ENCODE measurements around the gene MED13L.
"Not testable (repeated sequence)": the region's sequence is repeated elsewhere in the genome, so short reads cannot be mapped to it uniquely, and the experiment has no call there.

Gene MED13L

DNA sequence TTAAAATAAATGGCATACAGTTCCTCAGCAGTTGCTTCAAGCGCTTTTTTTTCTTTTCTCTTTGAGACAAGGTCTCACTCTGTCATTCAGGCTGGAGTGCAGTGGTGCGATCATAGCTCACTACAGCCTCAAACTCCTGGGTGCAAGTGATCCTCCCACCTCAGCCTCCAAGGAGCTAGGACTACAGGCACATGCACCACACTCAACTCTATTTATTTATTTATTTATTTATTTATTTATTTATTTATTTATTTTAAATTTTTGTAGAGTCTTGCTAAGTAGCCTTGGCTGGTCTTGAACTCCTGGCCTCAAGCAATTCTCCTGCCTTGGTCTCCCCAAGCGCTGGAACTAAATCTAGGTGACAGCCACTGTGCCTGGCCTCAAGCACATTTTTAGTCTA is 132.0 kb downstream of the MED13L start:
- no peak for DNase-seq

DNA sequence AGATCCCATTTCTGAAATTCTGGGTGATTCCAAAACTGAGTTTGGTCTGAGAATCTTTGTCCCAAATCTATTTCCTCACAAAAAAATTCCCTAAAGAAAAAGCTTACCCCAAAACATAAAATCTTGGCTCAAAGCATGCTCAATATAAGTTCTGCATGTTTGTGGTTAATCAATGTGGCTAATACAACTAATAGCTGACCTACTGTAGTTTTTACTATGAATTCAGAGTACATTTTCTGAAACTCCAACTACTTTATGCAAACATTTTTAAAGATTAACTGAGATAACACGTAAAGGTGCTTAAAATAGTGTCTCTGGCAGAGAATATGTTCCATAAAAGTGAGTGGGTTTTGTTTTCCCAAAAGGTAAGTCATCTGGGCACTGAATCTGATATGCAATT is 133.1 kb downstream of the MED13L start:
- DNase-seq, result no peak

DNA sequence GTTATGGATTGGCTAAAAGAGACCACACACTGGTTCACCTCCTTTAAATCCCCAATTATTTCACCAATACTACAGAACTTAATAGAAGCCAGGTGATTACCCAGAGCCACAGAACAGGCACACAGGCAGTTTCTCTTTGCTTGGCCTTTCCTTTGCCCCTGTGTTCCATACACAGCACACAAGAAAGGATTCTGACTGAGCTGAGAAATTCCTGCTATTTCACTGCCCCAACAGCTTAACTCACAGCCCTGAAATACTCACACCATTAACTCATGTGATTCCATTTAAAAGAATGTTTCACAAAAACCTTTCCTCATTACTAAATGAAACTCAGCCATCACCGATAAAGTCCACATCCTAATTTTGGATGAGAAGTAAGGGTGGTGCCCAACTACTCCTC is 133.6 kb downstream of the MED13L start:
- DNase-seq, result no peak

DNA sequence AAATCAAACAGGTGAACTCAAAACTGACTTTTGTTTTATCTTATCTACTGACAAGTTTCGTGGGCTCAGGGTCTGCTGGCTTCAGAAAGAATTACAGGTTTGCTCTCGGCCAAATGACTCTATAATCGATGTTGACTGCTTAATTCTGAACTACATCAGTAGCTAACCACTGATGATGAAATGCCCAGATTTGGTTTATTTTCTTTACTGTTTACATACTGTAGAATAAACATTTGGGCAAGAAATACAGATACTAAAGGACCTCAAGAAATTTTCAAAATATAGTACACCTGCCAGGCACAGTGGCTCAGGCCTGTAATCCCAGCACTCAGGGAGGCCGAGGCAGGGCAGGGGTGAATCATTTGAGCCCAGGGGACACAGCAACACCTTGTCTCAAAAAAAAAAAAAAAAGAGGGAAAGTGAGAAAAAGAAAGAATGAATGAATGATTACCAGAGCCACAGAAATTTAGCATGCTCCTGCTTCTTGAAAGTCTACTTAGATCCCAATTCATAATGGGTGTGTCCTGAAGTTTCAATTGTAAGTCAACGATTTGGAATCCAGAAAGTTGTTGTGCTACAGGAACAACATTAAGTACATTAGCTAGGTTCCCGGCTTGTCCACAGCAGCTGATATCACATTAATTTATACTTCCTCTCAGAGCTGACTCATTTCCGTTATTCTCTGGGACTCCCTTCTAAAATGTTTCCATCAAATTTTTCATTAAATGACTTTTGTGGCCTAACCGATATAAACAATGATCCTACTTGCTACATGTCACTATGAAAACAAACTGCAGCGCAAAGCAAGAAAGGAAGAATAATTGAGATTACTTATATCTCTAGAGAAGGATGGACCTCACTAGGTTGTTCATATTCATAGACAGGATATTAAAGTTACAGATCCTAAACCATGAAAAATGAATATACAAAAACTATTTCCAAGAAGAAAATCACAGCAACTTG is 134.3 kb downstream of the MED13L start:
- DNase-seq, result no peak

DNA sequence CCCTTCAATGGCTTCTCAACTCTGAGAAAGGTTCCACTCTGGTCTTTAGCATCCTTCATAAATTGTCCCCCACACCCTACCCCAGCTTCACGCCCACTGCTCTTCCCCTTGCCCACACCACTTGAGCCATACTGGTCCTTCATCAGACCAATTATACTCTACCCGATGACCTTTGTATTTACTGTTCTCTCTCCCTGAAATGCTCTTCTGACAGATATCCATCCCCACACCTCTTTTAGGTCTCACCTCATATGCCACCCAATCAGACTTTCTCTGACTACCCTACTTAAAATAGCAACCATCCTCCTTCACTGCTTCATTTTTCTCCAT is 135.7 kb downstream of the MED13L start:
- no peak for DNase-seq

DNA sequence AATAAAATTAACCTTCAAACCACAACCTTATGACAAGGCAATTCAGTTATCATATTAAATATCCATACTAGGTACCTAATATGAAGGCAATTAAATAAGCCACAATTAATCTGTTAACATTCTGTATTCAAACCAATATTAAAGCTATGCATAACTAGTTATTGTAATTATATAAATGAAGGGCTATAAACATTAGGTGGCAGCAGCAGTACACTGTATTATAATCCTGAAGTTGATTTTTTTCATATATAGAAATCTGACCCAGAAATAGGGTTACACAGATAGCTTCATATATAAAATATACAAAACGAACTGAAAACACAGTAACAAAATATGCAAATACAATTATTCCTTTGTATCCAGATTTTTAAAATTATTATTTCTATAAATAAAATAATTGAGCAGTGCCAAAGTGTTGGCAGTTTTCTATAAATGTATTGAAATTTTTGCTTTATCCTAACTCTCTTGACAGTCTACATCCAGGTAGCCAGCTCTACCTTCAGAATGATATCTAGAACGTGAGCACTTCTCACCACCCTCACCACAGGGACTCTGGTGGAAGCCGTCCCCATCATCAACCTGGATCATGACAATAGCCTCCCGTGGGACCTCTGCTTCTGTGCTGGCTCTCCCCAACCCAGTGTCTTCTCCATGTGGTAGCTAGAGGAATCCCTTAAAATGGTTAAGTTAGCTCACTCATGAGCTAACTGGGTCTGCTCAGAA is 136.2 kb downstream of the MED13L start:
- DNase-seq, result no peak

DNA sequence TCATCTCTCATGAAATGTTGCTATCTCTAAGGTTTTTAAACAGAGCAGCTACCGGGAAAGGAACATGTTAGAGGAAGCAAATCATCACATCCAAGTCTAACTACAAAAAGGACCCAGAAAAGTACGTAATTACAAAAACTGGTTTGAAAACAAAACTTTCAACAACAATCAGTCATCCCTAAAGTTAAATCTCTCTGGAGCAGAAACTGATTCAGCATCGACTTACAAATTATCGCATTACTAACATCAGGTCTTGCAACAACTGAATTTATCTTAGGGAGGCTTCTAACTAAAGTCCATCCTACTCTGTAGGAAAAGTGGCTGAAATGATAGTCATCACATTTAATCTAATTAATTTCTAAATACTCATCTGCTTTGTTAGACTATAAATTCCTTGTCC is 137.0 kb downstream of the MED13L start:
- DNase-seq, result no peak

DNA sequence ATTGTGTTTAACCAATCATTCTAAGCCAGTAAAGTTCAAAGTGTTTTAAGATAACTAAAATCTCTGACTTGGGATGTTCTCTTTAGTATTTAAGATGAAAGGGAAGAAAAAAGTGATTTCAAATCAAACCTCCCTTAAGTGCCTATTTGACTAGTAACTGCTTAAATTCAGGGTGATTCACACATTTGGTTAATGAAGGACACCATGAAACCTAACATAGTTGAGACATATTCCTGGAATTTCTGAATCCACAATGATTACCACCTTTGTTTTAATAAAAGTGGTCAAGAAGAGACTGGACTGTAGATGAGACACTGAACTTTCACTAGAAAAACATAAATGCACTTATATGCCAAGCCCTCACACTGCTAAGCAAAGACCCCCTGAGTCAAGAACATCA is 138.7 kb downstream of the MED13L start:
- no peak for DNase-seq

DNA sequence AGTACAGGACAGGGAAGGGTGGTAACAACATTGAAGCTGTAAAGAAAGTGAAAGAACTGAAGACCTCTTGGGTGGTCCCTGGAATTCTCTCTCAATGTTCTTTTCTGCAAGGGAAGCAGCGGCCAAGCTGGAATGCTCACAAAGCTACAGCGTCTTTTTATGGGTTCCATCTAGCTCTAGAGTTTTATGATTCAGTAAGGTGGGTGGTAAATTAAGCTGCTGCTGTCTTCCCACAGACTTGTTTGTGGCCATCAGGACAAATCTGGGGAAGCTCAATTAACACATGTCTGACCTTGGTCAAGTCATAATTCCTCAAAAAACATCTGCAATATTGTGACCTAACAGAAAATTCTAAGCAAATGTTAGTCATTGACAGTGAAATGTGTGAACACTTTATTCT is 139.1 kb downstream of the MED13L start:
- no peak for DNase-seq

DNA sequence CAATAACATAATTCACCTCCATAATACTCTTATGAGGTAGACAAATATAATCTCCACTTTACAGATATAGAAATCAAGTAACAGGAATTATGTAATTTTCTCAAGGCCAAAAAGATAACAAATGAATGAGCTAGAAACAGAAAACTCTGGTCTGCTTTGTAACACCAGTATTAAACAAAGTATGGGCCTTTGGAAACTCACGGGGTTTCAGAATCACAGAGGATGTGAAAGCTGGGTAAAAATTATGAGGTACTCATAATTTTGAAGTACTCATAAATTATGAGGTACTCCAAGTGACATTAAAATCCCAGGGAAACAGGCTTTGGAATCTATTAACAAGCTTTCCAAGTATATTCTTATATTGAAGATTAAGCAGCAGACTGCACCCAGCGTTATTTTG is 140.2 kb downstream of the MED13L start:
- no peak for DNase-seq

DNA sequence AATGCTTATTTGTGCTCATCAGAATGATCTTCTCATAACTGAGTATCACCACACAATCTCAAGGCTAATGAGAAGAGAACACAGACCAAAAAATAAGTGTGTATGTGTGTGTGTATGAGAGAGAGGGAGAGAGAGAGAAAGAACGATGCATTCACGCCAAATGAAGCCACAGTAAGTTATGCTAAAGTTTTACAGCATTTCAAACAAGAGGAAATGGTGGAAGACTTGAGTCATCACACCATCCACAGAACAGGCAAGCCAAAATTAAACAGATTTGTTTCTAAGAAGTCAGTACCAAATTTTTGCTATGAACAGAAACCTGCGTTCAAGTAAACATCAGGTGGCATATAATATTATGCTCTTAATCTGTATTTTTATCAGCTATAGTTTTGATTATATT is 141.2 kb downstream of the MED13L start:
- no peak for DNase-seq

DNA sequence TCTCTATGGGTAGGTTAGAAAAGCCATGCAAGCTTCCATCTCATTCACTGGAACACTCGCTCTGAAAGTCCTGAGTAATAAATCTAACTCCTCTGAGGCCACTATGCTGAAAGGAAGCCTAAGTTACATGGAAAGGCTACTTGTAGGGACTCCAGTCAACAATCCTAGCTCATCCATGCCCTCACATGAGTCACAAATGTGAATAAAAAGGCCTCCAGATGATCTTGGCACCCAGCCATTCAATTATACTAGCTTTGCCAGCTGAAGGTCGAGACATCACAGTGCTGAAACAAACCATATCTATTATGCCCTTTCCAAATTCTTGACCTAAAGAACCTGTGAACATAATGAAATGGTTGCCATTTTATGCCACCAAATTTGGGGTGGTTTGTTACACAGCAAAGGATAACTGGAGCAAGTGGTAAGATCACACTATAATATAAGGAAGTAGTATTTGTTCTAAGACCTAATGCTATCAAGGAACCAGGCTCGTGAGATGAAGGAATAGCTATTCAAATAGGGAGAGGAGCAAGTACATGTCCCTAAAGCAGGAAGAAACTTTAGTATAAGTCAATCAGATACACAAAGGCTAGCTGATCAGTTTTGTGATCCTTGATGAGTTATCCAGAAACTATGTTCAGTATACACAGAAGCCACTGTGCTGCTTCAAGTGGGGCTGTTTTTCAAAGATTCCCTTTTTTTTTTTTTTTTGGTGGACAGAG is 142.1 kb downstream of the MED13L start:
- no peak for DNase-seq

DNA sequence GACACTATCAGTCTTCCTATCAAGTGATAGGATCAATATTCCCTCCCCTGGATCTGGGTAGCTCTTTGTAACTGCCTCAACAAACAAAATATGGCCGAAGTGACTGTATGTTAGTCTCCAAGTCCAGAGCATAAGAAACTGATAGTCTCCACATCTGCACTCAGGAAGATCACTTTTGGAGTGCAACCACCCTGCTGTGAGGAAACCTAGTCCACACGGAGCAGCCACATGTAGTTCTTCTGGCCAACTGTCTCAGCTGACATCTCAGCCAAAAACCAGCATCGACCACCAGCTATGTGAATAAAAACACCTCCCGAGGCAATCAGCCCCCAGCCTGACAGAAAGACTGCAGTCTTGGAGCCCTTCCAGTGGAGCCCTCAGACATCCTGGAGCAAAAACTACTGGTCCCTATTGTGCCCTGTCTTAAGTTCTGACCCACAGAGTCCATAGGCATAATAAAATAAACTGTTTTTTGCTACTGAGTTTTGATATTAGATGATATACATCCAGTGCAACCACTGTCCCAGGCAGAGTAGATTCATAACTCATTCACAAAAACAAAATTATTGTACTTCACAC is 143.8 kb downstream of the MED13L start:
- DNase-seq, result no peak

DNA sequence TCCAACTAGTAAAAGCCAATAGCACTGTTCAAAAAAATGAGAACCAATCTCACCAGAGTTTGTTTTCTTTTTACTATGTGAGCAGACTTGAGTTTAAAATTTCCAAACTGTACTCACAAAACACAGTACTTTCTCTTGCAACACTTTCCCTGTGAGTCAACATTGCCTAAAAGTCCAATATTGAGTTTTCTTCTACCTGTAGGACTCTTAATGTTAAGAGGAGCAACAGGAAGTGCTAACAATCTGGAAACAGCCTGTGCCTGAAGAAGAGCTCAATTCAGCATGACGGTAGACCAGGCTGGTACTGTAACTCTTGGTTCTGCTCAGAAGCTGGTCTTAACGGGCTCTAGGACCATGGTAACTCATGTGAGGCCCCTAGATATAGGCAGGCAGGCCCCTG is 144.3 kb downstream of the MED13L start:
- no peak for DNase-seq

DNA sequence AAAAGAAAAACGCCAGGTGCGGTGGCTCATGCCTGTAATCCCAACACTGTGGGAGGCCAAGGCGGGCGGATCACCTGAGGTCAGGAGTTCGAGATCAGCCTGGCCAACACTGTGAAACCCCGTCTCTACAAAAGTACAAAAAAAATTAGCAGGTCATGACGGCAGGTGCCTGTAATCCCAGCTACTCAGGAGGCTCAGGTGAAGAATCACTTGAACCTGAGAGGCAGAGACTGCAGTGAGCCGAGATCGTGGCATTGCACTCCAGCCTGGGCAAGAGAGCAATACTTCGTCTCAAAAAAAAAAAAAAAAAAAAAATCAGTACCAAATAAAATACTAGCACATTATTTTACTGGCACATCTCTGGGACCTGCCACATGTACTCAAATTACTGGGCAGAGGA is 145.5 kb downstream of the MED13L start:
- not testable (repeated sequence) for DNase-seq

DNA sequence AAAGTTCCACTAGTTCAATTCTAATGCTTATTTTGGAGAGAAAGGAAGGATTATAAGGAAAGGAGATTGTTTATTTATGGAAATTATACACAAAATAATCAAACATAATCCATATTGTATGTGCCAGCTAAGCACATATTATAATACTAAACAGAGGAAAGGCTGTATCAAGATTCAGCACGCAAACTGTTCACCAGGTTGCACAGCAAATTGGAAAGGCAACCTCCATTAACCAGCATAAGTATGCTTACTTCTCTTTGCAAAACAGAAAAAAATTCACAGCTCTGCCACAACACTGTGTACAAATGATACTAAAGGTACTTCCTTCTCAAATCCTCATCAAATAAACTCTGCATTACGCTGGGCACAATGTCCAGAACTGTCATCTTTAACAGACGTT is 146.3 kb downstream of the MED13L start:
- DNase-seq, result no peak

DNA sequence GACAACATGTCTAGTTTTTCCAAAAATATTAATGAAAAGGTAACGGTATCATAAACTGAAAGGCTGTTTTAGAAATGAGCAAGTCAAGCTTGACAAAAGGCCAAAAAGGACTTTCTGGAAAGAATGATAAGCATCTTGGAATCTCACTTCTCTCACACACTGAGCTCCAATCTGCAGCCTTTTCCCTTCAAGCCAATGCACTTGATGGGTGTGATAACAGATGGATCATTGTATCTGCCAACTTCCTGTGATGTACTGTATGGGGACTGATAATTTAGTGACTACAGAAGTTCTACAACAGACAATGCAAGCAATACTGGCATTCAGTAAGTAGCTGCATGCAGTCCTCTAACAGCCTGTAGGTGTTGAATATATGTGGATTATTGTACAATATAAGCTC is 147.1 kb downstream of the MED13L start:
- no peak for DNase-seq

DNA sequence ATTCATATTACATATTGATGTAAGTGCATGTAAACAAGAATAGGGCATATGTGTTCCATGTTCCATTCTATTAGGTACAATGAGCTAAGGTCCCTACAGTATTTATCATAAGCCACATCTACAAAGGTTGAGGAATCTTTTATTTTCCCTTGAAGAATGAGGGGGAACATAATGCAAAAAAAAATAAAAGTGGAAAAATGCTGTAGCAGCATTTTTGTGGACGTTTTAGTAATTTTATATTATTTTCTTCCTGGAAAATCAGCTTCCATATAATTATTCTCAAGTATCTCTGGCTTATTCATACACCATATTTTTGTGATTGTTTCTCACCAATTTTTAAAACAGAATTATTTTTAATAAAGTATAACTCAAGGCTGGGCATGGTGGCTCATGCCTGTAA is 148.7 kb downstream of the MED13L start:
- no peak for DNase-seq

DNA sequence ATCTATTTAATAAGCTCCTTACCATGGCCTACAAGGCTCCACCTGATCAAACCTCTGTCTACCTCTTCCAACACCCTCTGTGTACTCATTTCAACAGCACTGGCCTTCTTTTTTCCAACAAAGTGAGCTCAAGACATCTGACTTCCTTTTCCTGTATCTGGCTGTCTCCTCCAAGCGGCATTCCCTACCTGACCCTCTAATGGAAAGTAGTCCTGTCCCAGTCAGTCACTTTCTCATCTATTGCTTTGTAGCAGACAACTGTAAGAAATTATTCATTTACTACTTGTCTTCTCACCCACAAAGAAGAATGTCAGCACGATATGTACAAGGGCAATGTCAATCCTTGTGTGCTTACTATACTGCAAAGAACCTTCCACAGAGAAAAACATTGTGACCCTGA is 149.6 kb downstream of the MED13L start:
- no peak for DNase-seq

DNA sequence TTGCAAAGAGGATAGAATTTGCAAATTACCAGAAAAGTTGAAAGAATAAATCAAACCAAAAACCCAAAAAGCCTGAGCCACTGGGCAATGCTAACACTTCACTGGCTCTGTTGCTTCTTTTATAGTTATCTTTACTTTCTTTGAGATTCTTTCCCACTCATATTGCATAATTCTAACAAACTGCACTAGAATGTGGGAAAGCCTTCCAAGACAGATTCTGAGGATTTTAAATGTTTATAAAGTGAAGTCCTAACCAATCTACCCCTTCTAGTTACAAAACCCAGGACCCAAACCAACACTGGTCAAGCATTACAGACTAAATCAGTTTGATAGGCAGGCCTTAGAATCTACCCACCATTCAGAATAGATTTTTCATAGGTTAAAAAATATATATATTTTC is 150.9 kb downstream of the MED13L start:
- DNase-seq, result no peak

DNA sequence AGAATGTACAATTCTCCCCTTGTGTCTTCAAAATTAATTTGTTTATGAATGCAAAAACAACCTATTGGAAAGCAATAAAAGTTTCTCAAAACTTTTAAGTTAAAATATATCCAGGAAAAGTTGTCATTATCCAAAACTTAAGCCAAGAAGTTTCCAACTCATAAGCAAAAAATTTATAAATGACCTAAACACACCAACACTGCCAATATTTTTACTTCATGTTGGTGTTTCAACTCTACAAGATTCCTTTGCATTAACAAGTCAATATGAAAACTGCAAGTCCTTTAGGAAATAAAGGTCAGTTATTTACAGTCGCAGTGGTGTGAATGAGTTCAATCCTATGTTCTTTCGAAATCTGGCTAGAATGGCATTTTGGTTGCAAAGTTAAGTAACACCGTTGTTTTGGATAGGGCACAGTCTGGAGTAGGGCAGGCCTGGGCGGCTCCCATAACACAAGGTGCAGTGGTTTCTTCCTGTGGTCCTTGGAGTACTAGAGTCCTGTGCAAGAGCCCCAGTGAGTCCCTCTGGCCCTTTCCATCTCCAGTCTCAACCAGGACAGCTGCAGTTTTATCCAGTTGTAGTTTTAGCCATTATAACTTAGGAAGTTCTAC is 151.4 kb downstream of the MED13L start:
- no peak for DNase-seq

DNA sequence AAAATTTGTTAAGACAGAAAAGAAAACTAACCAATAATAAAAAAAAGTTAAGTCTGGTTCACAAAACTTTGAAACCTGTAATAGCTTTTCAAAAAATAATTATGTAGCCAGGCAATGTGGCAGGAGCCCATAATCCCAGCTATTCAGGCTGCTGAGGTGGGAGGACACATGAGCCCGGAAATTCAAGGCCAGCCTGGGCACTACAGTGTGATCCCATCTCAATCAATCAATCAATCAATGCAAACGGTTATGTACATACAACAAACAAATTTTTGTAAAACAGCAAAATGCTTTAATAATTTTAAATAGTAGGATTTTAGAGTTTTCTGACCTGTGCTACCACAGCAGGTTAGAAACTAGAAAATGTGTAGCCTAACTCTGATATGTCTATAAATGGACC is 152.4 kb downstream of the MED13L start:
- DNase-seq, result no peak

Data from activated CD4-positive, alpha-beta T cell treated with anti-CD3 and anti-CD28 coated beads for 48 hours (primary cell).